ENCODE data around the gene COL6A5.

DNA sequence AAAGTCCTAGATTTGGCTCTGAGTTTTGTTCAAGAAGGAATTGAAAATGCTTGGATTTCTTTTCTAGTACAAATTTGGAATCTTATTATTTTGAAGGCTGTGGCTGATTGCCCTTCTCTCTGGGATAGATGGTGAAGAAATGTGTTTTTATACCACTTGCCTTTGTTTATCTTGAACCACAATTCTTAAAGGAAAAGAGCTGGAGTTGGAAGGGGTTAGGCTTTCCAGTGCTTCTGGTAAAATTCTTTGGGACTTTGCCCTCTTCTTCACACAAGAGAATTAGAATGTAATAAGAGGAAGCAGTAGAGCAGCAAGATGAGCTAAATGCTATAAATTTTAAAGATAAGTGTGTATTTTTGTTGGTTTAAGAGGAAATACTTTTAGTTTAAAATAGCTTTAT is 65.8 kb downstream of the COL6A5 start:
- TF ChIP-seq, protein P1, sequence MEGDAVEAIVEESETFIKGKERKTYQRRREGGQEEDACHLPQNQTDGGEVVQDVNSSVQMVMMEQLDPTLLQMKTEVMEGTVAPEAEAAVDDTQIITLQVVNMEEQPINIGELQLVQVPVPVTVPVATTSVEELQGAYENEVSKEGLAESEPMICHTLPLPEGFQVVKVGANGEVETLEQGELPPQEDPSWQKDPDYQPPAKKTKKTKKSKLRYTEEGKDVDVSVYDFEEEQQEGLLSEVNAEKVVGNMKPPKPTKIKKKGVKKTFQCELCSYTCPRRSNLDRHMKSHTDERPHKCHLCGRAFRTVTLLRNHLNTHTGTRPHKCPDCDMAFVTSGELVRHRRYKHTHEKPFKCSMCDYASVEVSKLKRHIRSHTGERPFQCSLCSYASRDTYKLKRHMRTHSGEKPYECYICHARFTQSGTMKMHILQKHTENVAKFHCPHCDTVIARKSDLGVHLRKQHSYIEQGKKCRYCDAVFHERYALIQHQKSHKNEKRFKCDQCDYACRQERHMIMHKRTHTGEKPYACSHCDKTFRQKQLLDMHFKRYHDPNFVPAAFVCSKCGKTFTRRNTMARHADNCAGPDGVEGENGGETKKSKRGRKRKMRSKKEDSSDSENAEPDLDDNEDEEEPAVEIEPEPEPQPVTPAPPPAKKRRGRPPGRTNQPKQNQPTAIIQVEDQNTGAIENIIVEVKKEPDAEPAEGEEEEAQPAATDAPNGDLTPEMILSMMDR (IDR thresholded peaks at IDR 0.05) = no peak
- no peak for TF ChIP-seq POLR2A (IDR thresholded peaks at IDR 0.05)
